DMS153 treated with DMSO at 0.1 percent for 48 hours (cell line): ENCODE data around the gene RNASE13.
"Not testable (repeated sequence)": the region's sequence is repeated elsewhere in the genome, so short reads cannot be mapped to it uniquely, and the experiment has no call there.

ENCODE experiments used
- DNase-seq: peaks from one replicate; lab custom pipeline; 2025; ENCODE audit not compliant: unreplicated experiment; lab: John Stamatoyannopoulos, UW

Gene RNASE13

DNA sequence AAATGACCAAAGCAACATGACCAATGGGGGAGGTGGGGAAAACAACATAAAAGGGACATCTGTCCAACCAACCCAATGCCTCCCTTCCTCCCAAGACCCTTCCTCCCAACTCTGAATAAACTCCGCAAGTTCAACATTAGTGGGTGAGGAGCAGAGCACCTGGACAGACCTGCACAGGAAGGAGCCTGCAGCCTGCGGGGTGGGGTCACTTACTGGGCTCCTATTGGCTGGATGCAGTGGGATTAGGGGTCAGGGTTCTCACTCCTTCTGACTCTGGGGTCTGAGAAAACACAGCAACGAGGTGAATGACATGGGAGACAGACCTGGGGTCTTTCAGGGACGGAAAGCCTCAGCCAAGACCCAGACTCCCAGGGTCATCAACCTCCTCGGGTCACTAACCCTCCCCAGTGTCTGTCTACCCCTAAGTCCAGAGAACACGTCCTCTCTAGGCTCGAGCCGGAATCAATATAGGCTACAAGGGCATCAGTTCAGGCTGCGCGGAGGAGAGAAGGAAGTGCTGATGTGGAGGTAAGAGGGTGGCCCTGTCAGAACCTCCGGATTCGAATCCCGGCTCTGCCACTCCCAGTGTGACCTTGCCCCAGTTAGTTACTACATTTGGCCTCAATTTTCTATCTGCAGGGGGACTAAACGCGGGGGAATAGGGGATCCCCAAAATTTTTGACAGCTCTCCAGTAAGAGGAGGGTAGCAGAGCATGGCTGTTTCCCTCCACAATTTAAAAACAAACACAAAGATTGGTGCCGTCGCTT is 10.6 kb downstream of the RNASE13 start:
- DNase-seq = no peak

DNA sequence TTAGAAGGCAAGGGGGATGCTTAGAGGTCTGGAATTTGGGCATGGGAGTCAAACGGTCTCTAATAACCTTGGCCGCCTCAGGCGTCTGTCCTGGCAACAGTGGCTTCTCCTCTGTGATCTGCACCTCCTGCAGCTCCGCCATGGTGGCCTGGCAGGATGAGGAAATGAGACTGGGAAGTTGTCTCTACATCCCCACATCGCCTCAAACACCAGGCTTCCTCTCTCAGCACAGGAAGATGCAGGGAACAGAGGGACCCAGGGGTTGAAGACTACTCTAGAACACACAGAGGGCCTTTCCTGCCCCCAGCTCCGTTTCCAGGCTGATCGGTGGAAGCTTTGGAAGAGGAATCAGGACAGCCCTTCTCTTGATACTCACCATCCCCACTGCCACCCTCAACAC is 11.4 kb downstream of the RNASE13 start:
- no peak for DNase-seq

DNA sequence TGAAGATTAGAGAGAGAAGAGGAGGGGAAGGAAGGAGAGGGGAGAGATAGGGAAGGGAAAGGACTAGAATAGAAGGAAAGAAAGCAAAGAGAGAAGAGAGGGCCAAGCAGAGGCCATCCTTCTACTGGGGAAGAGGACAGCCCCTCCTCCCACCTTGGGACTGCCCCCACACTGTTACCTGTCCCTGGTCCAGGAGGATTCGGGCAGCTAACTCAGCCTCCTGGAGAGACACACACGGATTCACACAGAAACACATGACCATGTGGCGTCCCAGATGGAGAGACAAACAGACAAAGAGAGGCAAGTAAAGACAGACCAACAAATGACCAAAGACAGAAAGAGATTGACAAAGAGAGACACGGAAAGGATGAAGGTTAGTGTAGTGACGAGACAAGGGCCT is 11.9 kb downstream of the RNASE13 start:
- no peak for DNase-seq

DNA sequence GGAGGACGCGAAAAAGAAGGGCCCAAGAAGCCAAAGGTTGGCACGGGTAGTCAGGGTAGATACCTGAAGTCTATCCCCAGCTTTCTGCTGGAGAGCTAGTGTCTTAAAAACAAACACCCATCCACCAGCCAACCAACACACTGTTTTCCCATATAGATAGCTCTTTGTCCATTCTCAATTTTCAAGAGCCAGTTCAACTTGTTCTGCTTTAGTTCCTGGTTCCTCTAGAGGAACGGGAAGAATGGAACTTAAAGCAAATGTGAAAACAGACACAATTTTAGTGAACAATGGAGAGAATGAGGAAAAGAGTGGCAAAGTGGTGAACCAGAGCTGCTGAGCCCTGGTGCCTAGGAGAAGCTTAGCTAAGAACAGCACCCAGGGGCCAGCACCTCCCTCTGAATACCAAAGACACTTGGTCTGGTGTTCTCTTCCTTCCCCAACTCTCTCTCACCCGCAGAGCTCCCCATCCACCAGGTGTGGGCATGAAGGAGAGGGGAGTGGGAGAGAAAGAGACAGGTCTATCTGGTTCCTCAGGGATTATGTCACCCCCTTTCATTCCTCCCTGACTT is 13.5 kb downstream of the RNASE13 start:
- DNase-seq = no peak

DNA sequence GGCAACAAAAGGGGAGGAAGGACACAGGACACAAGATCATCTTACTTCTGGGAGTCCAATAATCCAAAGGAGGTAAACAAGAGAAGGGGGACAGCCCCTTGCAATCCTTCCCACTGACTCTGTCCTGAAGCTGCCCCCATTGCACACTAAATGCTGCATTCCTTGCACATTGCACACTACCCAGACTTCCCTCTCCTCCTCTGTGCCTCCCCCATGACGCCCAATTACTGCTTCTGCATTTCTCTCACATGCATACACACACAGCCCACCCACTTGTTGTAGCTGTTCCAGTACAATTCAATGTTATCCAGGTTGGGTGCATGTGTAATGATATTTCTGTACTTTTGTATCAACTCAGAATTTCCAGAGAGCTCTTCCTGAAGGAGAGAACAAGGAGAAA is 15.2 kb downstream of the RNASE13 start:
- no peak for DNase-seq

DNA sequence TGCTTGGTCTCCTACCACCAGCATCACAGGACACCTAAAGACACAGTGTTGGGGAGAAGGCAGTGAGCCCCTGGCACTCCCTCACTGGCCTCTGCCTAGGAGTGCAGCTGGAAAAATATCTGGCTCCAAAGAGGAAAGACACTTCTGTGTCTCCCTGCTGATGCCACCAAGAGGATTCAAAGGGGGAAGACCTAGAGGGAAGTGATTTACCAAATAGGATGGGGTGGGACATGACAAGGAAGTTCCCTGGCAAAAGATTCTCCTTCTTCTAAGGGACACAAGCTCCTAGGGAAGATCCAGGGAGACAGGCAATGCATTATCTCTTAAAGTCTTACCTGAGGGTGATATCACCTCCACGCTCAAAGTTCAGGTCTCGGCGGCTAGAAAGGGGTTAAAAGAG is 15.8 kb downstream of the RNASE13 start:
- no peak for DNase-seq

DNA sequence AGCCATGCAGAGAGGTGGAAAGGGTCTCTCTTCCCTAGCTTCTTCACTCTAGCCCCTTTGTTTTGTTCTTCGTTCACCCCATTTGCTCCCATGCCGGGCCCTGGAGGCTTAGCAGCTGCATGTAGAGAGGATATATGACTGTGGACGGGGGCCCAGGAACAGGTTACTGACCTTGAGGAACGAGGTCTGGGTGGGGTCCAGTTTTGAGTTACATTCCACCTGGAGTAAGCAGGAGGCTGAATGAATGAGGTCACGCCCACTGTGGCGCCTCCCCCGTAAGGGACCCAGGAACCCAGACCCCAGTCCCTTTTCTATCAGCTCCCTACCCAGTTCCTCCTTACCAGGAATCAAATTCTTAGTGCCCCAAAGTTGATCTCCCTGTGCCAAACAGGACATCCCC is 16.3 kb downstream of the RNASE13 start:
- DNase-seq = no peak

DNA sequence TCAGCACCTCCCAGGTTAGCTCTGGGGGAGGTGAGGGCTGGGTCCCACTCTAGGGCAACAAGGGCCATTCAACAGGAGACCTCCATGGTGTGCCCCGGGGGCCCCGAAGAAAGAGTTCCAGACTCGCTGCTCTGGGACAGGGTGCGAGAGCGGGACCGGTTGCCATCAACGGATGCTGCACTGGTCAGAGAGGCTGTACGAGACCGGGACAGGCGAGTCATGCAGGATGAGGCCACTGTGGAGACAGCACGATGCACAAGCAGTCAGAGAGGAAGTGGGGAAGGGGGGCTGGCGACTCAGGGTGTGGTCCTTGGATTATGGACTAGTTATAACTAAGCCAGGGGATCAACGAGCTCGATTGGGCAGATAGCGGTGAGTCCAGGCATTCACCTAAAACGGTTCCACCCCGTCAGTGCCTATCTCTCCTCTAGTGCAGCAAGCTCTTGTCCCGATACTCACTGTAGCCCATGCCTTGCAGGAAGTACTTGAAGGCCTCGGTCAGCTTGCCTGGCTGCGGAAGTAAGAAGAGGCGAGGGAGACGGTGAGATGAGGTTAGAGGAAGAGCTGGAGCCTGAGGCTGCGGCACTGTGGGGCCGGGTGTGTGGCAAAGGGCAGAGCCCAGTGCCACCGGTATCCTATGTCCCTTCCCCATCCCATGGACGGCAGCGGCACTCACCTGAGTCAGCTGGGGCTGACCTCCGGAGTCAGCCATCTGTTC is 16.9 kb downstream of the RNASE13 start:
- no peak for DNase-seq

DNA sequence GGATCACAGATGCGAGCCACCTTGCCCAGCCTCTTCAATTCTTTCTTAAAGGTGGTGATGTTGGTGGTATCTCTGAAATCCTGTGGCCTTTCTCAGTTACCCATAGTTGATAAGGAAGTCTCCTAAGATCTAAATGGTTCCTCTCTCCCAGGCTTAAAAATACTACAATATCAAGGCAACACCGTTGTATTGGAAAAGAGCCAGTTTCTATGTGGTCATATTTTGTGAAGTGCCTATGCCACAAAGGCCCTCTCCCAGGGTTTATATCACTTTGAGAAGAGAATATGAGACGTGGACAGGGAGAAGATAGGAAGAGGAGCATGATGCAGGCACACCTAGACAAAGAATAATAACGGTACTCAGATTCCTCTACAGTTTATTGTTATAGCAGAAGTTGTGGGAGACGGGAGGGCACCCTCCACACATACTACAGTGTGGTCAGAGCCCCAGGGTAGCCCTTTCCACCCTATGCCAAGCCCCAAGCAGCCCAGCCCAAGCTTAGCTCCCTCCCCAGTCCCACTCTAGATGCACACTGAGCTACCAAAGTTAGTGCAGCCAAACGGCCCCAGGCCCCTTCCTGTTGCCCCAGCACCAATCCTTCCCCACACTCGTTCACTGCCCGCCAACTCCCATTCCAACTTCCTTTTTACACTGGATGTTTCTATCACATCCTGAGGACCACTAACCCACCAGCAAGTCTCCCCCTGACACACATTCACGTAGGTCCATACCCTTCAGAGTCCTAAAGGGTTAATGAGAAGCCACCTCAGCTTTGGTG is 18.0 kb downstream of the RNASE13 start:
- no peak for DNase-seq

DNA sequence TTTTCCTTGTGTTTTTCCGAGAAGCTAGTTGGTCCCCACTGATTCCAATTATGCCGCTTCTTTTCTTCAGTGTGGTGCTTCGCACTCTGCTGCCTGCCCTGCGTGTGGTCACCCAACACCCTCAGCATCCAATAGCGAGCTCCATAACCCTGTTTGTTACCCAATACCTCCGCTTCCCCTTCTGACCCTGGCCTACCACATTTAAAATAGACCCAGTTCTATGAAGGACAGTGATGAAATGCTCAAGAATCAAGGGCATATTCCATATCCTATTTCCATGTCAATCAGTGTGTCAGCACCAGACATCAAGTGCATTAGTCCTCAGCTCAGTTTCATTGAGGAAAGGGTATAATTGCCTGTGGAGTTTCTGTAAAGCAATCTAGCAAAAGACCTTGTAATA is 19.3 kb downstream of the RNASE13 start:
- no peak for DNase-seq

DNA sequence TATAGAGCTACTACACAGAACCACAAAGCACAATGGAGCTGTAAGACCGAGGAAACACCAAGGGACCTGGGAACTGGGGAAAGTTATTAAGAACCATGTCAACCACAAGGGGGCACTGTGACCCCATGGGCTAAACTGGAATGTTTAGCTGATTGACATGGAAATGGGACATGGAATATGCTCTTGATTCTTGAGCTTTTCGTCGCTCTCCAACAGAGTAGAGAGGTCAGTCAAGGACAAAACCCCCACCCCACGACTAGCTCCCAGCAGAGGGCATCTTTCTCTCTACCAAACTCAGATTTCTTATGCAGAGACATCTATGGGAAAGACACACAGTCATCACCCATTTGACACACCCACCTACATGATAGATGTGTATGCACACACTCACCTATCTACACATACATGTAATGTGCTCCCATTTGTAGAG is 19.8 kb downstream of the RNASE13 start:
- peak; percentile 43 for DNase-seq

DNA sequence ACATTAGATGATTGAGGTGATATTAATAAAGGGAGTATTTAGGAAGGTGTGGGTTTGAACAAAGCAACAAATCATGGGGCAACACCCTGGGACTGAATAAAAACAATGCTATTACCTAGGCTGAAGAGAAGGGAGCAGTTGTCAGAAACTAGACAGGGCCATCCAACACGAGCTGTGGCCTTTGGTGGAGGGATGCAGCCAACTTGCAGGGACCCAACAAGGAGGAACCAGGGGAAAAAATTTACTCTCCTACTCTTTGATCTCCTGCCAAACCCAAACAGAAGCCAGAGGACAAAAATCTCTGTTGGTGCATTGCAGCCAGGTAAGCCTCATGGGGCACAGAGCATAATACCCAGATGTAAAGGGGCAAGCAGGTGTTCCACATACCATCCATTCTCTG is 23.5 kb downstream of the RNASE13 start:
- DNase-seq = no peak

DNA sequence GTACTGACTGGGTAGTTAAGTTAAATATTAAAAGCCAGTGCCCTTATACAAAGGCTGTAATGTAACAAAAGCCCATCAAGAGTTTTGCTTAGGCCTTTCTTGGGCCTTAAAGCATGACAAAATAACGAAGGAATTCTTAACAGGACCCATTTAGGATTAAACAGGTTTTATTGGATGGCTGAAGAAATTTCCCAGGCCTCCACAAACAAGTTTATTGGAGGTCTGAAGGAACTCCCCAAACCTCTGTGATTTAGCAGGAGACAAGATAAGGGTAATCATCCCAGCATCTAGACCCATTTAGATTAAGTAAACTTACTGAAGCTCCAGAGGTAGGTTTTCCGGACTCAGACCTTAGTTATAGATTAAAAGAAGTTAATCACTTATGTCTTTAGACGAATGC is 24.9 kb downstream of the RNASE13 start:
- not testable (repeated sequence) for DNase-seq

DNA sequence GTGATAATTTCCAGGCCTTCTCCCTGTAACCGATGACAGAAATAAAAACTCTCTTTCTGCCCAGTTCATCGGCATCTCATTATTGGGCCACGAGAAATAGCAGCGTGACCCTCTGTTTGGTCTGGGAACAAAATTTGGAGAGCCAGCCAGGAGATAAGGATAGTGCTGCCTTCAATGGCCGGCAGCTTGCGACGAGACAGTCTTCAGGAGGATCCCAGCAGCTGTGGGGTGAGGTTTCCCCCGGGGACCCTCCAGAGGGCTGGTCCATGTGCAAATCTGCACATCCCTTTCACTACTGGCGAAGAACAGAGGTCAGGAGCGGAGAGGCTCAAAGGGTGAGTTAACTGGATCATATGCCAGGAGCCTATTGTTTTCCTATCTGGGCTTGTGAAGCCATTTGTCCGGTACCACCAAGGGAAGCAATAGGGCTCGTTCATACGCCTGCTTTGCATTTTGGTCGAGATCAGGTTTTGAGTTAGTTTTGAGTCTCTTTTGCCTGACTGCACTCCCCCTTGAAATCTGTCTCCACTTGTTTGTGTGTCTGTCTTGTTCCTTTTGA is 30.7 kb downstream of the RNASE13 start:
- DNase-seq = no peak

DNA sequence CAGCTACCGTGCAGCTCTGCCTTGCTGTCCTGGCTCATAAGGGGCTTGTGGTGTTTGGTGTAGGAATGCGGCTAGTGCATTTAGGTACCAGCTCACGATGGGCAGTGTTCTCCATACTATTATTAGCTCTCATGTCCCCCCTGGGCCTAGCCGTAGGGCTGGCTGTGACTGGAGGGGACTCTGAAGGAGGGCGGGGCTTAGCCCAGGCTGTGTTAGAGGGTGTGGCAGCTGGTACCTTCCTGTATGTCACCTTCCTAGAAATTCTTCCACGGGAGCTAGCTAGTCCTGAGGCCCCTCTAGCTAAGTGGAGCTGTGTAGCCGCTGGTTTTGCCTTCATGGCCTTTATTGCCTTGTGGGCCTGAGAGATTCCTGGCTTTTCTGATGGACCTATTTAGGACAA is 33.4 kb downstream of the RNASE13 start:
- no peak for DNase-seq

DNA sequence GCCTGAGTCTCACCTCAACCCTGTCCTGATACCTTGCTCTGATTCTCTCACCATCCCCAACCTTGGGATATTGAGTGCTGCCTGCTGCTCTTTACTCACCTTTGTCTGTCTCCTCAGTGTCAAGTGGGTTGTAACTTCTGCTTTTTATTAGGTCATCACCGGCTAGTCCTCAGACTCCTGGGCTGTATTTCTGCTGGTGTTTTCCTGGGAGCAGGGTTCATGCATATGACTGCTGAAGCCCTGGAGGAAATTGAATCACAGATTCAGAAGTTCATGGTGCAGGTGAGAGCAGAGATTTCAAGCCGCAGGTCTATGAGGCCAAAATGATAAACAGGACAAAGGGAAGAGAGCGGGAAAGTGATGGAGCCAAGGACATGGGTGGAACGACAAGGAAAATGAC is 35.0 kb downstream of the RNASE13 start:
- no peak for DNase-seq

DNA sequence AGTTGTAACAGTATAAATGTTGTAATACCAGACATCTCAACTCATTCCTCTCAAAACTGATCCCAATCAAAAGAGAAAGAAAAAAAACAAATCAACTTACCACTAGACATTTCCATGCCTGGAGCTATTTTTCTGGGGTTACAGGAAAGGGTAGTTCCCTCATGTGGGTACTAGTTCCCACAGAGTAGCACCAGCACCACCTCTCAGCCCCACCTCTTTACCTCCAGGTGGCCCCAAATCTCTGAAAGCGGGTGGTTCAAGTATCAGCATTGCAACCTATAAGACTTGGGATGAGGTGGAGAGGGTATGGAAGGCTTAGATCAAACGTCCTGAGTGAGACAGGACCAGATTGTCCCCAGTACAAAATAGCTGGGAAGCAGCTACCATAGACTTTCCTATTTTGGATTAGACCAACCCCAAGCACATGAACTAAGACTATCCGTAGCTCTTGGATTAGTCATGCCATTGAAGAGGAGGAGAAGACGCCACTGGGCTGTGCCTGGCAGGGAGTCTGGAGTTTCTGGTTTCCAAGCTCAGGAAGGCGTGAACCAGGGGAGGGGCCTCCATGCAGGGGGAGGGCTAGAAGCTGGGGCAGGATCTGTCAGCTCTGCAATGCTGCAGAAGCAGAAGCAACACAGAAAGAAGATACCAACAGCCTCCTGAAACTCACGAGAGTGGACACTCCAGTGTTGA is 35.8 kb downstream of the RNASE13 start, which contains the start of gene SLC39A2:
Gene SLC39A2 (plus strand): TSS at position 620 of the 693 bp plus-strand sequence. CDS start 154 bp downstream, outside the sequence.
- DNase-seq = no peak

DNA sequence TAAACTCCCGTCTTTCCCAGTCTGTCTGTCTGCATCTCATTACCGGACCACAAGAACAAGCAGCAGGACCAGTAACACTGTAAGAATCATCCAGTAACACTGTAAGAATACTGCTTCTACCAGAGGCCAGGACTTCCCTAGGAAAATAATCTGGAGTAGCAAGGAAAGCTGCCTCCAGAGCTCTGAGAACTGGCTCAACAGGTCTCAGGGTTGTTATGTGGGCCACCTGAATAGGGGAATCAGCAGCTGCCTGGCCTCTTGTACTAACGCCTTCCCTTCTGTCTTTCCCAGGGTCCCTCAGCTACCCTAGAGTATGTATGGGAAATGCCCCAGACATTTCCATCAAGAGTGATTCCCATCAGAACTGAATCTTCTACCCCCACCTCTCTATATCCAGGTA is 36.5 kb downstream of the RNASE13 start:
- DNase-seq = no peak

DNA sequence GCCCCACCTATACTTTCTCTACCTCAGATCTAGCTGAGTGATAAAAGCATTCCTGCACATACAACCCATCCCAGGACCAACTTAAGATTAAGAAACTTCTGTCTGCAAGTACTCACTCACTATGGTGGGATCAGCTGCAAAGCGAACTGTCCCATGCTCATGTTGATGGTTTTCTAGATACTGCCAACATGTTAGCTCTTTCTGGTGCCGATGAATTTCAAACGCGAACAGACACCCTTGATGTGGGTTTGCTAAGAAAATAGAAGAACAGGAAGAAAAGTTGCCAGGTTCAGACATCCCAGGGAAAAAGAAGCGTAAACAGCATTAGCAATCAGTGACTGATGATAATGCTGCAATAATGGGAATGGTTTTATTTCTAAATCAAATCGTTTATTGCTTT is 37.0 kb downstream of the RNASE13 start:
- no peak for DNase-seq

DNA sequence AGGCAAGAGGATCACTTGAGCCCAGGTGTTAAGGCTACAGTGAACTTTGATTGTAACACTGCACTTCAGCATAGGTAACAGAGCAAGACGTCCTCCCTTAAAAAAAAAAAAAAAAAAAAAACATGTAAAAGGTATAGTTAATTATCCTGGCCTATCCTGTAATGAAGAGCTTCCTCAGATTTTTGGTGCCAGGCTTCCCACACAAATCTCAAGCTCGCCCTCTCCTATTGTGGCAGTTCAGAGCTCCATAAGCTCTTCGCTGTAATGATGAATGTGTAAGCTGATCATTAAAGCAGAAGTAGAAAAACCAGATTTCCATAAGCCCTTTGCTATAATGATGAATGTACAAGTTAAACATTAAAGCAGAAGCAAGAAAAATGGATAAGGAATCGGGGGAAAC is 37.5 kb downstream of the RNASE13 start:
- DNase-seq = no peak

DNA sequence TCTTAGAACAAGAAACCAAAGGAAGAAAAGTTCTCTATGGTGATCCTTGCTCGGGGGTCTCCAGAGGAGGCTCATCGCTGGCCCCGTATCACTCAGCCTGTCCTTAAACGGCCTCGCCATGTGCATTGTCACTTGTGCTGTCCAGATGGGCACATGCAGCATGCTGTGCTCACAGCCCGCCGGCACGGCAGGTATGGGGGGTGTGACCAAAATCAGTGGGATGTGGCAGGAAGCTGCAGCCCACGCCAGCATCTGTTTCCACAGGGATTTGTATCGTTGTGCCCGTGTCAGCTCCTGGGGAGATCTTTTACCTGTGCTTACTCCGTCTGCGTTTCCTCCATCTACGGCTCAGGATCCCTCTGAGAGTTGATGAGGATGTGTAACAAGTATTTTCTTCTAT is 38.1 kb downstream of the RNASE13 start:
- no peak for DNase-seq
